NCI-H2107 (cell line): Measurements from ENCODE around the gene CELA2A.
"Not testable (repeated sequence)": the region's sequence is repeated elsewhere in the genome, so short reads cannot be mapped to it uniquely, and the experiment has no call there.

Experiments used
- DNase-seq: peaks from one replicate; lab custom pipeline; 2025; lab: John Stamatoyannopoulos, UW

Gene CELA2A

DNA sequence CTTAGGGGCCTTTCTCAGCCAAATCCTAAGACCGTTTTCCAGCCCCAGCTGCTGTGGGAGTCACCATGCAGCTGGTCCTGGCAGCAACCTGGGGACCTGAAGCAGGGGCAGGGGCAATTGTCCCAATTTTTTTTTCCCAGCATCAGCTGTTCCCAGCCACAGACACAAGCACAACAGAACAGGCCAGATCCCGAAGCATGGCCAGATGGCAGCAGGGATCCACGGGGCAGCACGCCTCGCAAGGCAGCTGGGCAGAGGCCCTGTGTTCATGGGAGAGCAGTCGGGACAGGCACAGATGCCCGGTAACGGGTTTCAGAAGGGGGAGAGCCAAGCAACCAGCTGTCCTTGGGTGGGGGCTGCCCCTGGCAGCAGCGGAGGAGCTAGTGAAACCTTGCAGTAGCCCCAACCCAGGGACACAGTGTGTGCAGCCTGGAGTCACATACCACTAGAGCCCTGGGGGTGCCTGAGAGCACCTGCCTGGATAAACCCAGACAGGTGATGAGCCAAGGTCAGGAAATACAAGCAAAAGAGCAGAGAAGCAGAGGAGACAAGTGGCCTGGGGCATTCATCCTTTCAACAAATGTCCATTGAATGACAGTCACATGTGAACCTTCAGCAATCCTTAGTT is 13.4 kb downstream of the CELA2A start:
- DNase-seq = not testable (repeated sequence)

DNA sequence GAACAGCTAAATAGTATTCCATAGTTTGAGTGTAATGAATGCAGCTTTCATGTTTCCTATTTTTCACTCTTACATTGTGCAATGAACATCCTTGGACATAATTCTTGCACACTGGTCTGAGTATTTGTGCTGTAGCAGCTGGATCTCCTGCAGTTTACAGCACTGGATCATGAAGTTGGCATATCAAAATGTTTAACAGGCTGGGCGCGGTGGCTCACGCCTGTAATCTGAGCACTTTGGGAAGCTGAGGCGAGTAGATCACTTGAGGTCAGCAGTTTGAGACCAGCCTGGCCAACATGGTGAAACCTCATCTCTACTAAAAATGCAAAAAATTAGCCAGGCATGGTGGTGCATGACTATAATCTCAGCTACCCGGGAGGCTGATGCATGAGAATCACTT is 14.5 kb downstream of the CELA2A start:
- not testable (repeated sequence) for DNase-seq

GRCh38 chr1:15471723-15472122 is 15.2 kb downstream of the CELA2A start:
- not testable (repeated sequence) for DNase-seq

DNA sequence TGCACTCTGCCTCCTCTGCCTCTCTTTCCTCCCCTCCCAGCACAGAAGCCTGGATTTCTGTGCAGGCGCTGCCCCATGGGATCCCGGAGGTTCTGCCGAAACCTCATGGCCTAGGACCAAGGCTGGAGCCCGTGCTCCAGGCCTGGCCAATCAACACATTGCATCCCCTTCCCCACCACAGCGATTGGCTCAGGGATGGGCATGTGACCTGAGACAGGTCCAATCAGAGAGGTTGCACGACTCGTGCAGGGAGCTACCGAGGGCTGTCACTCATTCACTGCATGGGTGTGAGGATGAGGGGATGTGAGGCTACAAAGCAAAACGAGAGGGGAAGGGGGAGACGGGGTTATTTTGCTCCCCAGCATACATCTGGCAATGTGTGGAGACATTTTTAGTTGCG is 16.1 kb downstream of the CELA2A start:
- no peak for DNase-seq

- DNase-seq = no peak
Measured at GRCh38 chr1:15475752-15476314, 19.3 kb downstream of the CELA2A start, which contains the start of gene CELA2B. CELA2B (plus strand) TSS chr1:15476104; CDS start chr1:15476126, 22 bp downstream.

DNA sequence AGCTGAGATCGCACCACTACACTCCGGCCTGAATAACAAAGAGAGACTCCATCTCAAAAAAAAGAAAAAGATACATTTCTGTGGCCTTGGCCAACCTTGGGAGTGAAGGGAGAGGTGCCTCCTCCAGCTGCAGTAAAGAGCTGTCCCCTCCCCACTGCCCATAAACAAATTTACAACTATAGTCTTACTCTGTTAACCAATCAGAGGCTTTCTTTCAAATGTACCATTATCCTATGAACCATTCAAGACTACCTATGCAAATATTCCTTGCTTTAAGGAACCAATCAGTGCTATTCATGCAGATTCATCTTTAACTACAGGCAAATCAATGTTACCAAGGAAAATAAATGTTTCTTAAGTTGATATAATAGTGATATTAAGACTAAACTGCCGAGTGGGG is 20.4 kb downstream of the CELA2A start:
- no peak for DNase-seq

GRCh38 chr1:15477646-15478212 is 21.2 kb downstream of the CELA2A start:
- no peak for DNase-seq

- DNase-seq = no peak
Measured at GRCh38 chr1:15479654-15480347, 23.3 kb downstream of the CELA2A start.

- not testable (repeated sequence) for DNase-seq
Measured at GRCh38 chr1:15482455-15482854, 25.9 kb downstream of the CELA2A start.

- DNase-seq = not testable (repeated sequence)
Measured at GRCh38 chr1:15482983-15483543, 26.5 kb downstream of the CELA2A start.

GRCh38 chr1:15483971-15484370 is 27.4 kb downstream of the CELA2A start:
- DNase-seq = no peak

DNA sequence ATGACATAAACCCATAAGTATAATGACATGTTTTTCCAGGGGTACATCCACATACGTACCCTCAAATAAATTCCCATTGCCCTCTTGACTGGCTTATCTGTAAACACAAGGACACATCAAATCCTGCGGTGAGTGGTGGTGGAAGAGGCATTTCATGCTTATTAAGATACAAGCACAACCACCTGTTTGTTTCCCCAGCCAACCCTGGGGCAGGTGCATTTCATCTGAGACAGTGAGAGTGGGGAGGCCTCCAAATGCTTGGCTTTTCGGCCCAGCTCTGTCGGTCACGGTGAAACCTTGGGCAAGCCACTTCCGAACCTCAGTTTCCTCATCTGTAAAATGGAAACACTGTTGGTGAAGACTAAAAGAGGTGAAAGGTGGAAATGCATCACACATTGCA is 27.9 kb downstream of the CELA2A start:
- not testable (repeated sequence) for DNase-seq

DNA sequence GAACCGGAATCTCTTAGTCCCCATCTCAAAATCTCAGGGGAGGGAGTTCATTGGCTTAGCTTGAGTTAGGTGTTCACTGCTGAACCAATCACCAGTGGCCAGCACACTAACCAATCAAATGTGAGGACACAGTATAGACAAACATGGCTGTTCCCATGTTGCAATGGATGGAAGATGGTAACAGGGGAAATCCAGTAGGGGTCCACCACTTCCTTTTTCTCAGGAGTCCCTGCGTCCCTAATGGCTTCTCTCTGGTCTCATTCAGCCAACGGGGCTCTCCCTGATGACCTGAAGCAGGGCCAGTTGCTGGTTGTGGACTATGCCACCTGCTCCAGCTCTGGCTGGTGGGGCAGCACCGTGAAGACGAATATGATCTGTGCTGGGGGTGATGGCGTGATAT is 29.1 kb downstream of the CELA2A start:
- no peak for DNase-seq

DNA sequence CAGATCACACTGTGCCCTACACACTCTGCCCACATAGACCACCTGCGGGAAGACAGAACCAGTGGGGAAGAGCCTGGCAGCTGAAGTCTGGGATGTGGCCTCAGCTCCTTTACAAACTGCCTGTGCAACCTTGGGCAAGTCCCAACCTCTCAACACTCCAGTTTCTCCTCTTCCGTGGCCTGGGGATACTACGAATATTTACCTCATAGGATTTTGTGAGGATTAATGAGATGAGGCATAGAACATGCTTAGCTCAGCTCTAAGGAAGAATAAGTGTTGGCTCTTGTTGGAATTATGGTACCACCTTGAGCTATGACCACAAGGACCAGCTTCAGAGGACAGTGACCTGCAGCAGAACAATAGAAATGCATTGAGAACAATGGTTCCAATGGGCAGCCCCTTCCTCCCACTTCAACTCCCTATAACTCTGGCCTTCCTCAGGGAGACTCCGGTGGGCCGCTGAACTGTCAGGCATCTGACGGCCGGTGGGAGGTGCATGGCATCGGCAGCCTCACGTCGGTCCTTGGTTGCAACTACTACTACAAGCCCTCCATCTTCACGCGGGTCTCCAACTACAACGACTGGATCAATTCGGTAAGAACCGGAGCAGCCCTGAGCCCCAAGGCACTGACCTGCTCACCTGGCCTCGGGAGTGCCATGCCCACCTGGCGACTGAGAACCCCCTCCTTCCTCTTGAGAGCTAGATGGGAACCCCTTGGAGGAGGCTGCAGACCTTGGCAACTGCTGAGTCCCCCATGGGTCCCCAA is 30.5 kb downstream of the CELA2A start:
- not testable (repeated sequence) for DNase-seq

GRCh38 chr1:15488371-15488770 is 31.8 kb downstream of the CELA2A start:
- DNase-seq = no peak

GRCh38 chr1:15489052-15489736 is 32.7 kb downstream of the CELA2A start:
- peak; percentile 45 for DNase-seq

DNA sequence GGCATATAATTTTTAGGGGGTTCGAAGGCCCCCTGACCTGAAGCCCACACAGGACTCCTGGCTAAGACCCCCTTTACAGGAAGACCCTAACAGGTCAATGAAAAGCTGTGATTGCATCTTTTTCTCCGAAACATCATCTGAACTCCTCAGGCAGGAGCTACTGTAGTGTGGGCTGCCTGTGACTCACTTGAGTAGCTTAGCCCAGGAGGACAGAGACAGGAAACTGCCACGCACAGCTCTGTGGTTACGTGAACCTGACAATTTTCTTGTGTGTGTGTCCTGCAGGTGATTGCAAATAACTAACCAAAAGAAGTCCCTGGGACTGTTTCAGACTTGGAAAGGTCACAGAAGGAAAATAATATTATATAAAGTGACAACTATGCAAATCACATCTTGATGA is 34.5 kb downstream of the CELA2A start:
- not testable (repeated sequence) for DNase-seq

GRCh38 chr1:15492596-15492995 is 36.1 kb downstream of the CELA2A start:
- DNase-seq = no peak

DNA sequence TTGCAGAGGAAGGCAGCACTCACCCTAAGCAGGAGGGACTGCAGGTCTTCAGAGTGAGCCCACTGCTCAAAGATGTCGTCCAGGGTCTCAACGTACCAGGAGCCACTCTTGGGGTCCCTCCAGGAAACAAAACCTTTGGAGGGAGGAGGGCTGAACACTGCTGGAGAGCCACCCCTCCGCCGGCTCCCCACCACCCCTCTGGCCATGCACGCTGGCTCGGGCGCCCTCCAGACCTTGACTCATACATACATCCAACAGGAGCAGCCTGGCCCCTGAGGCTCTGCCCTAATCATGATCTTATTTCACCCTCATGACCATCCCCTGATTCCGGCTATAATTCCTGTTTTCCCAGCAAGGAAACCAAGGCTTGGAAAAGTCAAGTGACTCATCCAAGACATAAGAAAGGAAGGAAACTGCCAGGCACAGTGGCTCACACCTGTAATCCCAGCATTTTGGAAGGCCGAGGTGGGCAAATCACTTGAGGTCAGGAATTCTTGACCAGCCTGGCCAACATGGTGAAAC is 37.4 kb downstream of the CELA2A start:
- DNase-seq = no peak

DNA sequence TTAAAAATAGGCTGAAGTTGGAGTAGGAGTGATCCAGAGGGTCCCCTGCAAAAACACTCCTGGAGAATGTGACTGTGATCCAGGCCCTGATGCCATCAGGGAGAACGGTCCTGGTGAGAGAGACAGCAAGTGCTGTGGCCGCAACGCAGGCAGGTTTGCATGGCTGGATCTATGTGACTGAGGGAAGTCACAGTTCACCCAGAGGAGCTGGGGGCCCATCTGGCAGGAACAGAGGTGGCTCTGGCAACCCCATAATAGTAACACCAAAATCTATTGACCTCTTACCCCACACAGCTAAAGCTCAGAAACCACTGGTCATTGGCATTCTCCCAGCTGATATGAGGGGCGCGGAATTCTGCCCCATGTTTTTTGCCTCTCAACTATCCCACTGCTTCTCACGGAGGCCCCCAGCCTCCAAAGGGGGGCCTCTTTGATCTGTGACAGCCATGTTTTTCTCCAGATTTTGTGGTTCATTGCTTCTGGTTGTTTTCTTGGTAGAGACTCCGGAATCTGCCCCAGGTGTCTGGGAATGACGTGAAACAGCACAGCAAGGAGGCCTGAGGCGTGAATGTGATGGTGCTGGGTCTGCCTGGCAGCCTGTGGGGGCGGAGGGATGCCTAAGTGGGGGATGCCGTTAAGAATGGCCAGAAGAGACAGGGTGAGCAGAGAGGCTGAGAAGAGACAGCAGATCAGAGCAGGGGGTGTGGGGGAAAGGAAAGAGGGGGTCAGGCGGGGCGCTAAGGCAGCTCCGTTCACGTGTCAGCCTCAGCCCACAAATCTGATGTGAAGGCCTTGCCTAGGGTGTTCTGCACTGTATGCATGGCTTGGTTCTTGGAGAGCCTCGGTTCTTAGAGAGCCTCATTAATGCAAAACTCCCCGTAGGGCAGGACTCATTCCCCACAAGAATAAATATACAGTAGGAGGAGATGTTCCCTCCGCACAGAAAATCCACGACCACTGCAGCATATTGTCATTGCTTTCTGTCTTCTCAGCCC is 43.9 kb downstream of the CELA2A start:
- no peak for DNase-seq
